22Rv1 (cell line): Measurements from ENCODE around the gene GASK1A.
"Not testable (repeated sequence)": the region's sequence is repeated elsewhere in the genome, so short reads cannot be mapped to it uniquely, and the experiment has no call there.

ENCODE experiments used
- H3K27ac ChIP-seq: fragments of 450-650 bp; 2 replicates; pipeline ENCODE4 v1.5.1; 2017
- CTCF ChIP-seq: fragments of 450-650 bp; IDR thresholded peaks from 2 replicates; pipeline ENCODE4 v1.5.1; 2017; ENCODE audit warnings: mild to moderate bottlenecking
- ZFX ChIP-seq: fragments of 450-650 bp; IDR thresholded peaks from 2 replicates; pipeline ENCODE4 v1.6.1; 2017; ENCODE audit warnings: antibody characterized with exemption, borderline replicate concordance

GASK1A gene

GRCh38 chr3:43035801-43036365, 56.8 kb downstream of the GASK1A start:
- H3K27ac ChIP-seq = no peak overlapping the region
- no peak for TF ChIP-seq CTCF
- TF ChIP-seq ZFX = no peak

- no peak for TF ChIP-seq CTCF
- TF ChIP-seq ZFX = no peak
- H3K27ac ChIP-seq = no peak overlapping the region
These were observed 57.7 kb downstream of the GASK1A start for GRCh38 chr3:43036621-43037423.

GRCh38 chr3:43038010-43038409, 58.9 kb downstream of the GASK1A start:
- TF ChIP-seq ZFX = no peak
- TF ChIP-seq CTCF = no peak
- H3K27ac ChIP-seq = no peak overlapping the region

GRCh38 chr3:43041517-43041916, 62.4 kb downstream of the GASK1A start:
- TF ChIP-seq ZFX (no peak), CTCF (no peak)
- H3K27ac ChIP-seq = no peak overlapping the region

- TF ChIP-seq ZFX = no peak
- no peak for TF ChIP-seq CTCF
- H3K27ac ChIP-seq = no peak overlapping the region
These were observed 64.1 kb downstream of the GASK1A start for GRCh38 chr3:43043071-43043766.

GRCh38 chr3:43043793-43044192, 64.7 kb downstream of the GASK1A start:
- H3K27ac ChIP-seq = no peak overlapping the region
- TF ChIP-seq CTCF (no peak), ZFX (no peak)

- not testable (repeated sequence) for H3K27ac ChIP-seq
These were observed 66.0 kb downstream of the GASK1A start for GRCh38 chr3:43045079-43045478.
